ENCODE results near the gene GRK1. TPM values are rescaled to one million over a fixed set of nuclear protein-coding genes. Genes with fewer than 3 reads are reported as not detected.

The GRK1 gene
- total and polyA plus RNA-seq, 2 of the 13 experiments (the other 11 are each of a cell fraction or from before 2014, with no cell fraction given): 0.07 to 0.12 TPM

GRCh38 chr13:113651511-113652403, 15.3 kb upstream of the GRK1 start (continued):
- no peak for TF ChIP-seq ZNF101 (CRISPR knock-in tag; IDR thresholded peaks at IDR 0.05; ENCODE audit: borderline replicate concordance, low read depth)
- TF ChIP-seq, protein P1, sequence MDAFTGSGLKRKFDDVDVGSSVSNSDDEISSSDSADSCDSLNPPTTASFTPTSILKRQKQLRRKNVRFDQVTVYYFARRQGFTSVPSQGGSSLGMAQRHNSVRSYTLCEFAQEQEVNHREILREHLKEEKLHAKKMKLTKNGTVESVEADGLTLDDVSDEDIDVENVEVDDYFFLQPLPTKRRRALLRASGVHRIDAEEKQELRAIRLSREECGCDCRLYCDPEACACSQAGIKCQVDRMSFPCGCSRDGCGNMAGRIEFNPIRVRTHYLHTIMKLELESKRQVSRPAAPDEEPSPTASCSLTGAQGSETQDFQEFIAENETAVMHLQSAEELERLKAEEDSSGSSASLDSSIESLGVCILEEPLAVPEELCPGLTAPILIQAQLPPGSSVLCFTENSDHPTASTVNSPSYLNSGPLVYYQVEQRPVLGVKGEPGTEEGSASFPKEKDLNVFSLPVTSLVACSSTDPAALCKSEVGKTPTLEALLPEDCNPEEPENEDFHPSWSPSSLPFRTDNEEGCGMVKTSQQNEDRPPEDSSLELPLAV (CRISPR knock-in tag; conservative IDR thresholded peaks at IDR 0.05; ENCODE audit: low read depth): no peak

DNA sequence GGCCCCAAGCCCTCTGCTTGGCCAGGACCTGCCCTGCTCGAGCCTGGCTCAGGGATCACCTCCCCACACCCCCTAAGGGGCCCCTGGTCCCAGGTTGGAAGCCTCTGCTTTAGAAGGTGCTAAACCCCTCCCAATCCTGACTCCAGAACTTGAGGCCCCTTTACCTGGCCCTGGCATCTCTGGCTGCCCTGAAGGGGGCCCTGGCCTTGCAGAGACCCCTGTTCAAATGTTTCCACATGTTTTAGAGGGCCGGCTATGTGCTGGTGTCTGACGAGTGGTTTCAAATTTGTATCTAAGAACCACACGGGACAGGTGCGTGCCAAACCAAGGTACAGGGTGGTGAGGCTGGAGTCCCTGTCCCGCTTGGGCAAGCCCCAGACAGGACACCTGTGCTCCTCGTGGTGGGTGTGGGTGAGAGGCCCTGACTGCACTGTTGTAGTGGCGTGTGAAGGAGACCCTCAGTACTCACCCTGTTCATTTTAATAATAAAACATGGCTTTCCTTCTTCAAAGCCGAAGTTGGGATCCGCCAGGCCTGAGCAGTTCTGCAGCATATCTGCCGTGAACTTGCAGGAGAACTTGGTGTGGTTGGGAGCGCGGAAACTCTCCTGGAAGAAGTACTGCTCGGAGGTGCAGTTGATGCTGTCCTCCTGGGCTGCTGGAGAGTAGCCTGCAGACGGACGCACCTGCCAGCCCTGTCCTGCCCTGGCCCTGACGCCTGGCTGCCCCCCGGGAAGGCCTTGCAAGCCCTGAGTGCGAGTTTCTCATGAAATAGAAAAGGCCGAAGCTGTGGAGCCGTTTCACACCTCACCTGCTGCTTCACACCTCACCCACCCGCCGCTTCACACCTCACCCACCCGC, 14.4 kb upstream of the GRK1 start:
- DNase-seq (ENCODE audit: low spot score) (no peak), FAIRE-seq (no peak), ATAC-seq (no peak)
- ChIA-PET POLR2A (no interaction called here), CTCF (ENCODE audit: low intra/inter-chr PET ratio, low total read pairs) (no interaction called here)
- Histone ChIP-seq H3K27me3 (ENCODE audit: control insufficient read depth in 1 of 2, insufficient read depth in 2 of 2, low read length in 2 of 2) (peaks cover 0 to 7% of the 10 kb centered on the region in 2 experiments; a peak in 2 of 5 replicates), H3K36me3 (replicated peaks in 1 of 2; ENCODE audit: control insufficient read depth in 1 of 2, insufficient read depth in 2 of 2, low read length in 2 of 2) (no peaks in the 10 kb centered on the region), H2AFZ (ENCODE audit: low read length) (no peak overlapping the region), H3K27ac (ENCODE audit: extremely low read length, insufficient read depth, low read length) (no peak overlapping the region), H3K4me3 (replicated peaks in 1 of 3; ENCODE audit: insufficient read depth in 1 of 3, low read depth in 2 of 3, low read length in 3 of 3) (no peak overlapping the region), H3K79me2 (ENCODE audit: insufficient read depth, low read length) (no peaks in the 10 kb centered on the region), H3K4me1 (ENCODE audit: insufficient read depth, low read length) (no peaks in the 10 kb centered on the region), H3K9me3 (ENCODE audit: low read length) (no peaks in the 10 kb centered on the region), H3K4me2 (ENCODE audit: low read depth, low read length) (no peak overlapping the region), H4K20me1 (ENCODE audit: insufficient read depth, low read length) (no peaks in the 10 kb centered on the region), H3K9ac (ENCODE audit: insufficient read depth, low read depth, low read length) (no peak overlapping the region)
- WGBS (ENCODE audit: low lambda C conversion rate): 82% methylated on average over 19 of the region's 24 CpGs
- 0 out of 2 replicates have a peak, but pooled peaks have one; percentile 15 for TF ChIP-seq TBX3 (IDR thresholded peaks at IDR 0.05; ENCODE audit: borderline replicate concordance)
- no peak for TF ChIP-seq ZNF17 (CRISPR knock-in tag; IDR thresholded peaks at IDR 0.05)
- TF ChIP-seq ZNF468 (CRISPR knock-in tag; IDR thresholded peaks at IDR 0.05): no peak
- TF ChIP-seq JUN (CRISPR knock-in tag; IDR thresholded peaks at IDR 0.05): no peak
- no TSS peak for BruUV-seq (replicated peaks)
- intact Hi-C loops (cut with micrococcal nuclease; ENCODE audit: unreplicated experiment) (no loop called here), in situ Hi-C loops (cut with HindIII; ENCODE audit: extremely low pct_ligation_motif_present, low pct_unique_long_range_greater_than_20kb) (no loop called here)

Data from HepG2 (cell line).